ENCODE results near the gene ANTXR2.

The ANTXR2 gene

GRCh38 chr4:80065601-80066000 lies 7.4 kb downstream of the ANTXR2 start:
- no peak for DNase-seq

- DNase-seq = no peak
Measured at GRCh38 chr4:80062527-80062926, 10.5 kb downstream of the ANTXR2 start.

GRCh38 chr4:80060804-80061203 lies 12.2 kb downstream of the ANTXR2 start:
- no peak for DNase-seq

- DNase-seq = no peak
Measured at GRCh38 chr4:80058740-80059139, 14.3 kb downstream of the ANTXR2 start.

GRCh38 chr4:80054375-80054774 lies 18.7 kb downstream of the ANTXR2 start:
- DNase-seq = no peak

- DNase-seq = no peak
Measured at GRCh38 chr4:80053140-80053910, 19.7 kb downstream of the ANTXR2 start.

- no peak for DNase-seq
Measured at GRCh38 chr4:80049813-80050534, 23.1 kb downstream of the ANTXR2 start.

- peak; percentile 72 for DNase-seq
Measured at GRCh38 chr4:80049402-80049801, 23.6 kb downstream of the ANTXR2 start.

GRCh38 chr4:80045786-80046185 lies 27.2 kb downstream of the ANTXR2 start:
- DNase-seq = no peak

- no peak for DNase-seq
Measured at GRCh38 chr4:80043541-80043940, 29.5 kb downstream of the ANTXR2 start.

- DNase-seq = no peak
Measured at GRCh38 chr4:80042821-80043220, 30.2 kb downstream of the ANTXR2 start.

GRCh38 chr4:80037864-80038263 lies 35.2 kb downstream of the ANTXR2 start:
- DNase-seq = no peak

- DNase-seq = no peak
Measured at GRCh38 chr4:80036949-80037685, 35.9 kb downstream of the ANTXR2 start.

GRCh38 chr4:80036306-80036705 lies 36.7 kb downstream of the ANTXR2 start:
- no peak for DNase-seq

GRCh38 chr4:80035336-80035735 lies 37.7 kb downstream of the ANTXR2 start:
- peak; percentile 36 for DNase-seq

GRCh38 chr4:80033581-80033980 lies 39.4 kb downstream of the ANTXR2 start:
- peak; percentile 8 for DNase-seq

GRCh38 chr4:80029364-80029763 lies 43.7 kb downstream of the ANTXR2 start:
- DNase-seq = no peak

- DNase-seq = peak; percentile 74
Measured at GRCh38 chr4:80027611-80028010, 45.4 kb downstream of the ANTXR2 start.

- no peak for DNase-seq
Measured at GRCh38 chr4:80026100-80026499, 46.9 kb downstream of the ANTXR2 start.

GRCh38 chr4:80024335-80024734 lies 48.7 kb downstream of the ANTXR2 start:
- DNase-seq = no peak

GRCh38 chr4:80022282-80022681 lies 50.7 kb downstream of the ANTXR2 start:
- DNase-seq = no peak

GRCh38 chr4:80017125-80017854 lies 55.7 kb downstream of the ANTXR2 start:
- DNase-seq = no peak

- no peak for DNase-seq
Measured at GRCh38 chr4:80016506-80016905, 56.5 kb downstream of the ANTXR2 start.
